Retinal pigment epithelial cell (primary cell): ENCODE measurements around the gene CDC34.

Source experiments
- DNase-seq: peaks from one replicate; pipeline ENCODE4 v3.0.0-alpha.2; 2010; ENCODE audit warnings: low read depth
- H3K4me3 ChIP-seq: 2 replicates; pipeline ENCODE4 v1.5.1; 2011; ENCODE audit warnings: mild to moderate bottlenecking, low read length, control low read depth, moderate library complexity
- TF ChIP-seq, protein P1 (sequence below): conservative IDR thresholded peaks from 2 replicates; pipeline ENCODE4 v1.5.1; 2011; ENCODE audit warnings: low read depth, low read length, control low read depth, inconsistent platforms

Gene CDC34

DNA sequence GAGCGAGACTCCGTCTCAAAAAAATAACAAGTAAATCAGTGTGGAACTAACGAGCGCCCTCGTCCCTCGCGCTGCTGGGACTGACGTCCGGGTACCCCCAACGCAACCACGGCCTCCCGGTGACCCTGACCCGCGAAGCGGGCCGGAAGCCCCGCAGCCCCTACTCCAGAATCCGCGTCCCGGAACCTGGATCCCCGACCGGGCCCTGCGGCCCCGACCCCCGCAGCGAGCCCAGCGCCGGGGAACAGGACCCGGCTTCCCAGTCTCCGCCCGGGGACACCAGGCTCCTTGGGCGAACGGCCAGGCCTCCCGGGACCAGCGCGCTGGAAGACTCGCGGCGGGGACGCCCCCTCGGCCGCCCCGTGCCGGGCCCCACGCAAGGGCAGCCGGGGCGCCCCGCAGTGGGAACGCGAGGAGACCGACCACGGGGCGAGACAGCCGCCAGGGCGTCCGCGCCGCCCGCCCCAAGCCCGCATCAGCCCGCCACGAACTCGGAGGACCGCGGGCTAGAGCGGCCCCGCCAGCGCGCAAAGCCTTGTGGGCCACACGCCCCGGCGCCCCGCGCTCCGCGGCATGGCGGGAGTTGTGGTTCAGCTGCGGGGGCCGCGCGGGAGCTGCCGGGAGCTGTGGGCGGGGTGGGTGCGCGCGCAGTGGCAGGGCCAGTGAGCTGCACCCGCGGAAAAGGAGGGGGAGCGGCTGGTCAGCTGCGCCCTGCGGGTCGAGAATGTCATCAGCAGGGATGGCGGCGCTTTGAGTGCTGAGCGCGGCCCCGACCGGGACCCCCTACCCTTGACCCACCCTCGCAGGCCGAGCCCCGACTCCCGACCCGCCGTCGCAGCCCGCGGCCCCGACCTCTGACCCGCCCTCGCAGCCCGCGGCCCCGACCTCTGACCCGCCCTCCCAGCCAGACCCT is 42.8 kb upstream of the CDC34 start:
- peak overlapping the region; percentile 71 for H3K4me3 ChIP-seq
- peak; percentile 76 for DNase-seq
- TF ChIP-seq, protein P1, sequence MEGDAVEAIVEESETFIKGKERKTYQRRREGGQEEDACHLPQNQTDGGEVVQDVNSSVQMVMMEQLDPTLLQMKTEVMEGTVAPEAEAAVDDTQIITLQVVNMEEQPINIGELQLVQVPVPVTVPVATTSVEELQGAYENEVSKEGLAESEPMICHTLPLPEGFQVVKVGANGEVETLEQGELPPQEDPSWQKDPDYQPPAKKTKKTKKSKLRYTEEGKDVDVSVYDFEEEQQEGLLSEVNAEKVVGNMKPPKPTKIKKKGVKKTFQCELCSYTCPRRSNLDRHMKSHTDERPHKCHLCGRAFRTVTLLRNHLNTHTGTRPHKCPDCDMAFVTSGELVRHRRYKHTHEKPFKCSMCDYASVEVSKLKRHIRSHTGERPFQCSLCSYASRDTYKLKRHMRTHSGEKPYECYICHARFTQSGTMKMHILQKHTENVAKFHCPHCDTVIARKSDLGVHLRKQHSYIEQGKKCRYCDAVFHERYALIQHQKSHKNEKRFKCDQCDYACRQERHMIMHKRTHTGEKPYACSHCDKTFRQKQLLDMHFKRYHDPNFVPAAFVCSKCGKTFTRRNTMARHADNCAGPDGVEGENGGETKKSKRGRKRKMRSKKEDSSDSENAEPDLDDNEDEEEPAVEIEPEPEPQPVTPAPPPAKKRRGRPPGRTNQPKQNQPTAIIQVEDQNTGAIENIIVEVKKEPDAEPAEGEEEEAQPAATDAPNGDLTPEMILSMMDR: no peak

DNA sequence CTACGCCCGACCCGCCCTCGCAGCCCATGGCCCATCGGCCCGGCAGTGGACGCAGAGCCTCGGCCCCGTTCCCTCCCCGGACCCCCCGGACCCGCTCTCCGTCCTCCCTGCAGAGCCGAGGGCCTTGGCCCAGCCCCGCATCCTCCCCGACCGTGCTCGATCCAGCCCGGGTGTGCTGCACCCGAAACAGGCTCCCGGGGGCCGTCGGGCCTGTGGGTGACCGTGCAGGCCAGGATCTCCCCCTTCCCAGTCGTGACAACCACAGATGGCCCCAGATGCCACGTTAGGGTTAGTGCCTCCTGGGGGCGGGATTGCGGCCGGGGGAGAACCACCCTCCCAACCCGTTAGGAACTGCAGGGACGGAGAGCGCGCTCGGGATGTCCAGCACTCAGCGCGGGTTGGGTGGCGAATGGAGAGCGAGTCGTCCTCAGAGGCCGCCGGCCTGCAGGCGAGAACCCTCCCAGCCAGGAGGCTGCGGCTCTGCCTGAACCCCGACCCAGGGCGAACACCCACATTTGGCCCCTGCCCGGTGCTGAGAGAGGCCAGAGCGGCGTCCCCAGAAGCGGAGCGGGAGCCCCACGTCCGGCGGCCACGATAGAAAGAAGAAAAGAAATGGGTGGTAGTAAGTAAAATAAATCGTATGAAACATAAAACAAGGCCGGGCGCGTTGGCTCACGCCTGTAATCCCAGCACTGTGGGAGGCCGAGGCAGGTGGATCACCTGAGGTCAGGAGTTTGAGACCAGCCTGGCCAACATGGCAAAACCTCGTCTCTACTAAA is 42.0 kb upstream of the CDC34 start:
- peak overlapping the region; percentile 71 for H3K4me3 ChIP-seq
- DNase-seq: no peak
- TF ChIP-seq, protein P1: peak; percentile 10

DNA sequence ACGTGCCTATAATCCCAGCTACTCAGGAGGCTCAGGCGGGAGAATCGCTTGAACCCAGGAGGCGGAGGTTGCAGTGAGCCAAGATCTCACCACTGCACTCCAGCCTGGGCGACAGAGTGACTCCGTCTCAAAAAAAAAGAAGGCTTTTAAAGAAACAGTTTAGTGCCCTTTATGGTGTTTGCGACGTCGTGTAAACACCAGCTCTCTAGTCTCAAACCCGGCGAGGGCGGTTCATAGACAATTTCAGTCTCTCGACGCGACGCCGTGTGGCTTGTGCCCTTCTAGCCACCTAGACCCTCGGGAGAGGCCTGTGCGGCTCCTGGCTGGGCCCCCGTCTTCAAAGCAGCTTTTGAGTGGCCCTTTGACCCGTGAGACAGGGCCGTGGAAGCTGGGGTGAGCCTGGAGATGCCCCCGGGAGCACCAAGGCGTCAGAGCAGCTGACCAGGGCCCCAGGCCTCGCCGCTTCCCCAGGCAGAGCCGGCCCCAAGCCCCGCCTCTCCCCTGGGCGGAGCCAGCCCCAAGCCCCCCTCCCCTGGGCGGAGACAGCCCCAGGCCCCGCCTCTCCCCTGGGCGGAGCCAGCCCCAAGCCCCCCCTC is 40.3 kb upstream of the CDC34 start:
- H3K4me3 ChIP-seq: no peak overlapping the region
- TF ChIP-seq, protein P1: no peak
- DNase-seq: no peak

DNA sequence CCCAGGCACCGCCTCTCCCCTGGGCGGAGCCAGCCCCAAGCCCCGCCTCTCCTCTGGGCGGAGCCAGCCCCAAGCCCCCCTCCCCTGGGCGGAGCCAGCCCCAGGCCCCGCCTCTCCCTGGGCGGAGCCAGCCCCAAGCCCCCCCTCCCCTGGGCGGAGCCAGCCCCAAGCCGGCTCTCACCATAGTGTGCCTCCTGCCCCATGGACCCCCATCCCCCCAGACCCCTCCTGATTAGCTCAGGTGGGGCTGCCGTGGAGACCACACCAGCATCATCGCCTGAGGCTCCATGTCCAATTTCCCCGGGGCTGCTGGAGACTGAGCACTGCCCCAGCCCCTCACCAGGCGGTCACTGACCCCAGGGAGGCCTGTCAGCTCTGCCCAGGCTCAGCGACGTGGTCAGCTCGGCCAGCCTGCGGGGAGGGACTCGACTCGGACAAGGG is 39.4 kb upstream of the CDC34 start:
- TF ChIP-seq, protein P1: no peak
- H3K4me3 ChIP-seq: no peak overlapping the region
- no peak for DNase-seq

DNA sequence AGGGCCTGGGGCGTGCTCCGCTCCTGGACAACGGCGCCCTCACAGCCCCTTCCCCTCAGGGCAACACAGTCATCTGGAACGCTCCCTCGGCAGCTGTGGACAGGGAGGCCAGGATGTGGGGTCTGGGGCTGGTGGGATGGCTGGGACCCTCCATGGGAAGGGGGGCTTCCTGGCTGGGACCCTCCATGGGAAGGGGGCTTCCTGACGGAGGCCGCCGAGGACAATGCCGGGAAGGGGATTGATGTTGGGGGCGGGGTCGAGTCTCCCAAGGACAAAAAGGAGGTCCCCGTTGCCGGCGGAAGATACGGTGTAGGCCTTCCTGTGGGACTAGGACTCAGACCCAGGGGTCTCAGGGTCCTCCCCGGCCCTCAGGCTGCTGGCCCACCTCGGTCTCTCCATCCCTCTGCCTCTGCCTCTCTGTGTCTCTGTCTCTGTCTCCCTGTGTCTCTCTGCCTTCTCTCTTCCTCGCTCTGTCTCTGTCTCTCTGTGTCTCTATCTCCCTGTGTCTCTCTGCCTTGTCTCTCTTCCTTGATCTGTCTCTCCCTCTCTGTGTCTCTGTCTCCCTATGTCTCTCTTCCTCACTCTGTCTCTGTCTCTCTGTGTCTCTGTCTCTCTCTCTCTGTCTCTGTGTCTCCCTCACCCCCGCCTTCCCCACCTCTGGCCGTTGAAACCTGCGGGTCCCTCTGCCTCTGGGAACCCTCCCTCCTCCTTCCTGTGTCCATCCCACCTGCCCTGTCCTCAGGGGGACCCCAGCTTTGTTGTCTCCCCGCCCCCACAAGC is 38.0 kb upstream of the CDC34 start:
- TF ChIP-seq, protein P1: no peak
- DNase-seq: no peak
- no peak overlapping the region for H3K4me3 ChIP-seq
